IMR-90 (cell line): Measurements from ENCODE around the gene LRRC9.

Experiments used
- BHLHE40 ChIP-seq: fragments of 150-350 bp; IDR thresholded peaks from 2 replicates; pipeline ENCODE4 v1.6.1; 2016; ENCODE audit warnings: mild to moderate bottlenecking, low read depth, low read length
- CTCF ChIP-seq: conservative IDR thresholded peaks from 2 replicates; pipeline ENCODE4 v1.5.1; 2012; ENCODE audit warnings: mild to moderate bottlenecking, low read depth, low read length, improper control_type of control experiment
- MAZ ChIP-seq: IDR thresholded peaks from 2 replicates; pipeline ENCODE4 v1.6.1; 2012; ENCODE audit warnings: low read depth, mild to moderate bottlenecking, low read length, improper control_type of control experiment, moderate library complexity, borderline replicate concordance
- RCOR1 ChIP-seq: IDR thresholded peaks from 2 replicates; pipeline ENCODE4 v1.6.1; 2012; ENCODE audit warnings: mild to moderate bottlenecking, low read length, improper control_type of control experiment; ENCODE audit not compliant: insufficient replicate concordance
- RFX5 ChIP-seq: IDR thresholded peaks from 2 replicates; pipeline ENCODE4 v1.8.0; 2012; ENCODE audit warnings: low read depth, mild to moderate bottlenecking, low read length, moderate library complexity
- SMC3 ChIP-seq: fragments of 150-350 bp; IDR thresholded peaks from 2 replicates; pipeline ENCODE4 v1.6.1; 2016; ENCODE audit warnings: low read depth, mild to moderate bottlenecking, antibody characterized with exemption, low read length, moderate library complexity

GRCh38 chr14:59986556-59987059 lies 66.7 kb downstream of the LRRC9 start:
- TF ChIP-seq BHLHE40 (no peak), RCOR1 (no peak), RFX5 (no peak), MAZ (no peak), CTCF (no peak), SMC3 (no peak)
